ENCODE measurements around the gene CEP131. TPM values are rescaled to one million over a fixed set of nuclear protein-coding genes. Genes with fewer than 3 reads are reported as not detected.

Gene CEP131
- total and polyA plus RNA-seq, 2 of the 4 experiments (the other 2 are of a cell fraction), result 4.8 to 9.6 TPM

DNA sequence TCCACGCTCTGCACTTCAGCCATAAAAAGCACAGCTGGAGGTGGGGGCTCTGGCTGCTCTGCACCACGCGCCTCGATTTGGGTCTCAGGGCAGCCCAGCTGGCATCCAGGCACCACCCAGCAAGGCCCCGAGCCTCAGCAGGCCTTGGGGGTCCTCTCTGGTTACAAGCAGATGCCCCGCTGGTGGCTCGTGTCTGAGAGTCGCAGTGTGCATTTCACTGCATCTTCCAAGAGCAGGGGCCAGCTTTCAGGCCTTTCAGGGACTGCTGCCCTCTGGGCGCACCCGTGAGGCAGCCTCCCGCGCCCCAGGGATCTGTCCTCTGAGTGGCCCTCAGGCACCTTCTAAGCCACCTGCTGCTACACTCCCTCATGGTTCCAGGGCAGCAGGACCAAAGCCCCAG is 41.9 kb upstream of the CEP131 start:
- H3K14ac ChIP-seq (replicated peaks; ENCODE audit: low read depth, low read length), result no peak overlapping the region
- H3K4ac ChIP-seq (ENCODE audit: low read depth, low read length), result no peak overlapping the region
- no peak for ATAC-seq (ENCODE audit: low read depth)
- intact Hi-C loops (cut with micrococcal nuclease) (no loop called here), in situ Hi-C loops (cut with MboI; ENCODE audit: low sequenced_read_pairs) (no loop called here), dilution Hi-C loops (cut with HindIII; ENCODE audit: low sequenced_read_pairs, unreplicated experiment) (no loop called here)
- no peak overlapping the region for H2BK20ac ChIP-seq (ENCODE audit: low read depth, low read length)
- no peak overlapping the region for H3K56ac ChIP-seq (ENCODE audit: extremely low read depth, insufficient read depth, low read length)
- H2AFZ ChIP-seq (replicated peaks; ENCODE audit: low read length, poor library complexity), result no peak overlapping the region
- H3K27me3 ChIP-seq (ENCODE audit: control insufficient read depth, insufficient read depth, low read length), result no peaks in the 10 kb centered on the region
- no peak overlapping the region for H3K9ac ChIP-seq (ENCODE audit: low read depth, low read length)
- no peak overlapping the region for H4K8ac ChIP-seq (ENCODE audit: low read depth in 2 of 2, low read length in 2 of 2)
- H4K91ac ChIP-seq (ENCODE audit: insufficient read depth, low read depth, low read length), result no peak overlapping the region
- H2BK5ac ChIP-seq (ENCODE audit: low read depth, low read length, poor library complexity, severe bottlenecking), result no peak overlapping the region
- BruUV-seq (replicated peaks), result no TSS peak
- H3K4me1 ChIP-seq (ENCODE audit: control insufficient read depth, insufficient read depth, low read length), result no peaks in the 10 kb centered on the region
- H2AK9ac ChIP-seq (replicated peaks; ENCODE audit: low read depth, low read length, poor library complexity), result no peak overlapping the region
- H3K4me3 ChIP-seq (ENCODE audit: insufficient read depth, low read depth, low read length), result no peak overlapping the region
- POLR2A ChIA-PET (ENCODE audit: unreplicated experiment), result no interaction called here
- H3K27ac ChIP-seq (ENCODE audit: insufficient read depth, low read length), result no peak overlapping the region
- H2BK15ac ChIP-seq (ENCODE audit: low read depth, low read length), result no peak overlapping the region
- H3K4me2 ChIP-seq (ENCODE audit: low read depth, low read length), result no peak overlapping the region
- no peaks in the 10 kb centered on the region for H4K20me1 ChIP-seq (ENCODE audit: insufficient read depth, low read length)
- no peak for TF ChIP-seq POLR2A (IDR thresholded peaks at IDR 0.05; ENCODE audit: low read depth, low read length)
- TF ChIP-seq, protein P1, sequence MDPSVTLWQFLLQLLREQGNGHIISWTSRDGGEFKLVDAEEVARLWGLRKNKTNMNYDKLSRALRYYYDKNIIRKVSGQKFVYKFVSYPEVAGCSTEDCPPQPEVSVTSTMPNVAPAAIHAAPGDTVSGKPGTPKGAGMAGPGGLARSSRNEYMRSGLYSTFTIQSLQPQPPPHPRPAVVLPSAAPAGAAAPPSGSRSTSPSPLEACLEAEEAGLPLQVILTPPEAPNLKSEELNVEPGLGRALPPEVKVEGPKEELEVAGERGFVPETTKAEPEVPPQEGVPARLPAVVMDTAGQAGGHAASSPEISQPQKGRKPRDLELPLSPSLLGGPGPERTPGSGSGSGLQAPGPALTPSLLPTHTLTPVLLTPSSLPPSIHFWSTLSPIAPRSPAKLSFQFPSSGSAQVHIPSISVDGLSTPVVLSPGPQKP (IDR thresholded peaks at IDR 0.05; ENCODE audit: borderline replicate concordance, low read depth, low read length), result no peak
- TF ChIP-seq RCOR1 (IDR thresholded peaks at IDR 0.05; ENCODE audit: insufficient replicate concordance, low read length), result no peak
- no peak for TF ChIP-seq FOS (IDR thresholded peaks at IDR 0.05; ENCODE audit: low read depth, low read length)
- H4K5ac ChIP-seq (ENCODE audit: low read depth, low read length), result no peak overlapping the region
- H3K36me3 ChIP-seq (ENCODE audit: control insufficient read depth, insufficient read depth, low read length), result peaks cover 65% of the 10 kb centered on the region
- DNase-seq, result no peak
- no peaks in the 10 kb centered on the region for H3K9me3 ChIP-seq (ENCODE audit: control insufficient read depth, insufficient read depth, low read length)
- H3K18ac ChIP-seq (ENCODE audit: low read depth, low read length), result no peak overlapping the region
- peaks cover 5% of the 10 kb centered on the region; the same call in 1 of the 2 replicates for H3K9me1 ChIP-seq (ENCODE audit: insufficient read depth, low read length)
- no peak overlapping the region for H3K23ac ChIP-seq (ENCODE audit: low read depth, low read length)
- no peak overlapping the region for H2BK120ac ChIP-seq (ENCODE audit: low read depth, low read length)
- CTCF ChIA-PET, result no interaction called here
- no peak overlapping the region for H2AK5ac ChIP-seq (ENCODE audit: low read depth, low read length)
- WGBS, 2 experiments (ENCODE audit: extremely low coverage in 2 of 2, insufficient read length in 1 of 2), result 96% methylated on average over 4 of the region's 12 CpGs; no CpG with 5 or more reads in 1 of the 2 experiments
- H3K79me1 ChIP-seq (ENCODE audit: low read depth in 1 of 2, low read length in 2 of 2), result peaks cover 0 to 12% of the 10 kb centered on the region in 2 experiments; a peak in 3 of 4 replicates

Measured in IMR-90 (cell line).